Ovary (tissue), 3 donors: ENCODE results near the gene WDR76.

Experiments
- EP300 ChIP-seq: sonication (generic); formaldehyde crosslinking; IDR thresholded peaks from one replicate; pipeline ENCODE4 v1.6.1; 2017; ENCODE audit warnings: antibody characterized with exemption
- POLR2A ChIP-seq: fragments of 450-650 bp; IDR thresholded peaks from one replicate; pipeline ENCODE4 v1.6.1; 2017; ENCODE audit warnings: antibody characterized with exemption, mild to moderate bottlenecking, moderate library complexity
- TF ChIP-seq, protein P1 (sequence below), 3 donors: fragments of 450-650 bp in 2 of 3; fragments of 200-600 bp in 1 of 3; IDR thresholded peaks; one replicate each; pipeline versions ENCODE4 v1.5.1 to v1.8.0; 2016 to 2022; ENCODE audit warnings: antibody characterized with exemption in 3 of 3, mild to moderate bottlenecking in 1 of 3
- donor health status: DM: no; HTN: no; CAD: no.

DNA sequence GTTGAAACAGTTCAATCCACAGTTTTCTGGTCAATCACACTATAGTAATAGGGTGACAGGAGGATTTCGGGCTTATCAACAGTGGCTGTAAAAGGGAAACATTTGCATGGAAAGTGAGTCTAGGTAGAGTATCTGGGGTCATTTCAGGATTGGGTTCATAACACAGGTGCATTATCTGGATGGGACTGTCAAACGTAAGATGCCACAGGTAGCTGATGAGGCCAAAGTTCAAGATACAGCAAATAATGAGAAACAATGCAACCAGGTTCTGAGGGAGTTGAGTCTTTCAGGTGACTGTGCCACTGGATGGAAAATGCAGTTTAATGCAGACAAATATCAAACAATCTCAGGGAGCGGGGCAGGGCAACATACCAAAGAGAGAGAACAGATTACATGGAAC lies 62.2 kb downstream of the WDR76 start:
- TF ChIP-seq POLR2A: no peak
- TF ChIP-seq, protein P1, sequence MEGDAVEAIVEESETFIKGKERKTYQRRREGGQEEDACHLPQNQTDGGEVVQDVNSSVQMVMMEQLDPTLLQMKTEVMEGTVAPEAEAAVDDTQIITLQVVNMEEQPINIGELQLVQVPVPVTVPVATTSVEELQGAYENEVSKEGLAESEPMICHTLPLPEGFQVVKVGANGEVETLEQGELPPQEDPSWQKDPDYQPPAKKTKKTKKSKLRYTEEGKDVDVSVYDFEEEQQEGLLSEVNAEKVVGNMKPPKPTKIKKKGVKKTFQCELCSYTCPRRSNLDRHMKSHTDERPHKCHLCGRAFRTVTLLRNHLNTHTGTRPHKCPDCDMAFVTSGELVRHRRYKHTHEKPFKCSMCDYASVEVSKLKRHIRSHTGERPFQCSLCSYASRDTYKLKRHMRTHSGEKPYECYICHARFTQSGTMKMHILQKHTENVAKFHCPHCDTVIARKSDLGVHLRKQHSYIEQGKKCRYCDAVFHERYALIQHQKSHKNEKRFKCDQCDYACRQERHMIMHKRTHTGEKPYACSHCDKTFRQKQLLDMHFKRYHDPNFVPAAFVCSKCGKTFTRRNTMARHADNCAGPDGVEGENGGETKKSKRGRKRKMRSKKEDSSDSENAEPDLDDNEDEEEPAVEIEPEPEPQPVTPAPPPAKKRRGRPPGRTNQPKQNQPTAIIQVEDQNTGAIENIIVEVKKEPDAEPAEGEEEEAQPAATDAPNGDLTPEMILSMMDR (IDR thresholded peaks at IDR 0.05): no peak
- TF ChIP-seq EP300: no peak
